CD4-positive, alpha-beta memory T cell (primary cell): ENCODE data around the gene PXYLP1. TPM values are rescaled to one million over a fixed set of nuclear protein-coding genes. Genes with fewer than 3 reads are reported as not detected.
A peak's percentile ranks its signal among the peaks of the same experiment; 100 is the strongest.
"Not testable (repeated sequence)": the region's sequence is repeated elsewhere in the genome, so short reads cannot be mapped to it uniquely, and the experiment has no call there.

Experiments
- CTCF ChIA-PET: fragments of 350-600 bp; sonication (Branson Sonifier 250); formaldehyde crosslinking; loops from one replicate; lab custom pipeline; 2021; ENCODE audit warnings: inconsistent platforms; ENCODE audit not compliant: partially characterized antibody; lab: Charles Lee
- POLR2A ChIA-PET: fragments of 350-600 bp; sonication (Branson Sonifier 250); formaldehyde crosslinking; loops from one replicate; lab custom pipeline; 2021; ENCODE audit not compliant: partially characterized antibody; lab: Charles Lee
- DNase-seq, 5 donors: peaks; one replicate each; pipeline versions ENCODE4 v3.0.0 to v3.0.0-alpha.2; 2020 to 2022; ENCODE audit warnings: mixed read lengths in 1 of 5
- H3K27ac ChIP-seq: one replicate; pipeline ENCODE4 v1.7.0; 2013; ENCODE audit warnings: low read depth, low read length
- H3K27me3 ChIP-seq: 2 replicates; pipeline ENCODE4 v1.7.0; 2013; ENCODE audit warnings: mild to moderate bottlenecking, low read length, moderate library complexity; ENCODE audit not compliant: insufficient read depth
- H3K36me3 ChIP-seq: 2 replicates; pipeline ENCODE4 v1.7.0; 2013; ENCODE audit warnings: mild to moderate bottlenecking, low read length, moderate library complexity; ENCODE audit not compliant: insufficient read depth
- H3K4me1 ChIP-seq: 2 replicates; pipeline ENCODE4 v1.7.0; 2013; ENCODE audit warnings: mild to moderate bottlenecking, low read length, moderate library complexity; ENCODE audit not compliant: insufficient read depth
- H3K4me3 ChIP-seq, 2 donors: one replicate each; pipeline ENCODE4 v1.7.0; 2013; ENCODE audit warnings: low read length in 2 of 2, mild to moderate bottlenecking in 1 of 2
- H3K9me3 ChIP-seq, 2 donors: one replicate each; pipeline ENCODE4 v1.7.0; 2013; ENCODE audit warnings: low read length in 2 of 2, control low read depth in 1 of 2; ENCODE audit not compliant: control insufficient read depth in 1 of 2
- H3K27ac Mint-ChIP-seq, 7 donors: one replicate each; pipeline ENCODE4 v1.8.0; 2020 to 2021; ENCODE audit warnings: mixed read lengths in 7 of 7, mild to moderate bottlenecking in 6 of 7, inconsistent platforms in 3 of 7, moderate library complexity in 3 of 7
- H3K27me3 Mint-ChIP-seq, 2 donors: one replicate each; pipeline ENCODE4 v1.8.0; 2020 to 2021; ENCODE audit warnings: mixed read lengths in 2 of 2
- H3K36me3 Mint-ChIP-seq, 2 donors: one replicate each; pipeline ENCODE4 v1.8.0; 2020 to 2021; ENCODE audit warnings: mixed read lengths in 2 of 2, inconsistent platforms in 1 of 2, mild to moderate bottlenecking in 1 of 2
- H3K4me1 Mint-ChIP-seq, 4 donors: one replicate each; pipeline ENCODE4 v1.8.0; 2020 to 2021; ENCODE audit warnings: mixed read lengths in 4 of 4, mild to moderate bottlenecking in 1 of 4
- H3K4me3 Mint-ChIP-seq, 8 donors: one replicate each; pipeline ENCODE4 v1.8.0; 2020 to 2021; ENCODE audit warnings: mixed read lengths in 8 of 8, mild to moderate bottlenecking in 7 of 8, moderate library complexity in 6 of 8, inconsistent platforms in 3 of 8
- H3K9me3 Mint-ChIP-seq, 8 donors: one replicate each; pipeline ENCODE4 v1.8.0; 2020 to 2021; ENCODE audit warnings: mixed read lengths in 8 of 8, mild to moderate bottlenecking in 5 of 8, inconsistent platforms in 3 of 8, moderate library complexity in 1 of 8
- intact Hi-C: fragments of 100-400 bp; cut with micrococcal nuclease; formaldehyde crosslinking; loops from one replicate; pipeline ENCODE4 v1.15.1; 2023
- polyA plus RNA-seq, 2 donors: library from polyadenylated mRNA; unstranded; fragments of 300-500 nt; fragmentation: Illumina TruSeq; gene quantifications; one replicate each; pipeline ENCODE4 v1.2.3, GENCODE V29; 2021
- total RNA-seq, 2 experiments: library from RNA; stranded (reverse); gene quantifications; one replicate each; pipeline ENCODE4 v1.2.3, GENCODE V29; 2021

The PXYLP1 gene
- total and polyA plus RNA-seq, 4 experiments from 2014 or later = 5.2 to 22.6 (median 12.0) TPM

DNA sequence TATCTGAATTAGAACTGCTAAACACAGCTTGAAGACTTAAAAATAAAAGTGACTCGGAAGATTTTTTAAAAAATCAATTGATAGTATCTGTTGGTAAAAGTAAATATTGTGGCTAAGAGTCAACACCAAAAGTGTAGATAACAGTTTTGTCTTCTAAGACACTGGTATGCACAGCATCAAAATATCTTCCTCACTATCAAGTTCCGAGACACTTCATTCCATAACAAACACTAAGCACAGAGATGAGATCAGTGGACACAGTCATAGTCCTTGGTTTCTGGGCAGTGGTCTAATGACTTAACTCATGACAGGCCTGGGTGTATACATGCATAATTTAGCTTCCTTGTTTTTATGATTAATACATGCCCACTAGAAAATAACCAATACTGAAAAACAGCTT is 63.2 kb downstream of the PXYLP1 start:
- POLR2A ChIA-PET = interaction anchor here (0.8 to 1.2 kb wide), 5 partner anchors 9 to 63 kb away, joined by 3 to 5 read pairs (median 3); partner anchors contain the start of gene PXYLP1
- Mint-ChIP-seq H3K4me1 (peaks cover 9 to 23% (median 21%) of the 10 kb centered on the region in 4 donors), H3K4me3 (peak overlapping the region; percentile 59 to 84 (median 78)), H3K36me3 (peaks cover 17 to 33% of the 10 kb centered on the region in 2 donors), H3K27ac (peak overlapping the region; percentile 58 to 95 (median 86)), H3K9me3 (peaks cover 0 to 3% (median 0%) of the 10 kb centered on the region in 8 donors), H3K27me3 (no peaks in the 10 kb centered on the region)
- H3K27me3 ChIP-seq = no peaks in the 10 kb centered on the region
- H3K4me3 ChIP-seq = peak overlapping the region; percentile 12 to 35
- H3K36me3 ChIP-seq = no peaks in the 10 kb centered on the region
- H3K27ac ChIP-seq = peak overlapping the region; percentile 38
- no peaks in the 10 kb centered on the region for H3K9me3 ChIP-seq
- CTCF ChIA-PET = interaction anchor here (0.6 to 3.2 kb wide), 3 partner anchors 11 to 609 kb away, joined by 3 to 26 read pairs (median 9); no protein-coding TSS in a partner anchor
- peaks cover 11% of the 10 kb centered on the region for H3K4me1 ChIP-seq
- intact Hi-C loops = no loop called here
- no peak for DNase-seq

GRCh38 chr3:141300426-141300825 is 68.8 kb downstream of the PXYLP1 start:
- H3K4me1 Mint-ChIP-seq = peaks cover 9 to 24% (median 20%) of the 10 kb centered on the region in 4 donors
- not testable (repeated sequence) for H3K27ac ChIP-seq, H3K36me3 ChIP-seq, H3K9me3 ChIP-seq, H3K4me3 ChIP-seq, H3K36me3 Mint-ChIP-seq, DNase-seq, H3K27me3 Mint-ChIP-seq, H3K27me3 ChIP-seq, H3K9me3 Mint-ChIP-seq
- H3K4me1 ChIP-seq = peaks cover 13% of the 10 kb centered on the region
- peak overlapping the region; percentile 30 to 94 (median 84) for H3K27ac Mint-ChIP-seq
- H3K4me3 Mint-ChIP-seq = peak overlapping the region; percentile 22 to 87 (median 72)
- ChIA-PET POLR2A (interaction anchor here (1.1 to 1.2 kb wide), 2 partner anchors 11 to 69 kb away, joined by 3 read pairs; partner anchors contain the start of gene PXYLP1), CTCF (interaction anchor here (0.9 to 19.1 kb wide), 6 partner anchors 8 to 156 kb away, joined by 3 to 428 read pairs (median 4); no protein-coding TSS in a partner anchor)
- intact Hi-C loops = loop anchor here (5.0 kb wide), 1 partner anchor 342 kb away; no protein-coding TSS in a partner anchor

GRCh38 chr3:141302364-141303141 is 70.9 kb downstream of the PXYLP1 start:
- H3K4me3 Mint-ChIP-seq = no peak overlapping the region

GRCh38 chr3:141303481-141304223 is 72.0 kb downstream of the PXYLP1 start:
- no peak overlapping the region for H3K4me3 Mint-ChIP-seq
- Histone ChIP-seq H3K9me3 (no peaks in the 10 kb centered on the region), H3K36me3 (no peaks in the 10 kb centered on the region), H3K4me1 (peaks cover 39% of the 10 kb centered on the region), H3K27me3 (no peaks in the 10 kb centered on the region), H3K27ac (no peak overlapping the region), H3K4me3 (no peak overlapping the region)
- H3K4me1 Mint-ChIP-seq = peaks cover 27 to 50% (median 45%) of the 10 kb centered on the region in 4 donors
- peak; percentile 69 to 79 (median 76) for DNase-seq
- H3K36me3 Mint-ChIP-seq = no peaks in the 10 kb centered on the region
- peak overlapping the region in 2 of 7 donors; percentile 7 to 25 for H3K27ac Mint-ChIP-seq
- intact Hi-C loops = loop anchor here (1.0 to 5.0 kb wide), 5 partner anchors 58 to 339 kb away; no protein-coding TSS in a partner anchor
- ChIA-PET CTCF (interaction anchor here (0.7 to 19.1 kb wide), 24 partner anchors 9 to 257 kb away, joined by 3 to 428 read pairs (median 8); partner anchors contain the start of genes PXYLP1 and ZBTB38), POLR2A (interaction anchor here (0.7 to 5.4 kb wide), 8 partner anchors 37 to 249 kb away, joined by 3 to 26 read pairs (median 4); partner anchors contain the start of gene PXYLP1)
- no peaks in the 10 kb centered on the region for H3K27me3 Mint-ChIP-seq
- peaks cover 0 to 2% (median 0%) of the 10 kb centered on the region in 8 donors for H3K9me3 Mint-ChIP-seq

More at GRCh38 chr3:141302364-141303141, 70.9 kb downstream of the PXYLP1 start:
- DNase-seq = no peak
- no peaks in the 10 kb centered on the region for H3K27me3 Mint-ChIP-seq
- Histone ChIP-seq H3K36me3 (no peaks in the 10 kb centered on the region), H3K4me3 (no peak overlapping the region), H3K9me3 (no peaks in the 10 kb centered on the region), H3K27ac (no peak overlapping the region), H3K4me1 (peaks cover 28% of the 10 kb centered on the region), H3K27me3 (no peaks in the 10 kb centered on the region)
- H3K36me3 Mint-ChIP-seq = no peaks in the 10 kb centered on the region
- H3K27ac Mint-ChIP-seq = no peak overlapping the region
- peaks cover 0 to 3% (median 0%) of the 10 kb centered on the region in 8 donors for H3K9me3 Mint-ChIP-seq
- ChIA-PET CTCF (interaction anchor here (0.6 to 19.1 kb wide), 18 partner anchors 10 to 258 kb away, joined by 3 to 428 read pairs (median 6); partner anchors contain the start of gene PXYLP1), POLR2A (interaction anchor here (0.9 to 1.0 kb wide), 2 partner anchors 71 to 152 kb away, joined by 3 to 4 read pairs; partner anchors contain the start of gene PXYLP1)
- intact Hi-C loops = loop anchor here (1.0 to 5.0 kb wide), 5 partner anchors 59 to 340 kb away; no protein-coding TSS in a partner anchor
- peaks cover 21 to 39% (median 35%) of the 10 kb centered on the region in 4 donors for H3K4me1 Mint-ChIP-seq

DNA sequence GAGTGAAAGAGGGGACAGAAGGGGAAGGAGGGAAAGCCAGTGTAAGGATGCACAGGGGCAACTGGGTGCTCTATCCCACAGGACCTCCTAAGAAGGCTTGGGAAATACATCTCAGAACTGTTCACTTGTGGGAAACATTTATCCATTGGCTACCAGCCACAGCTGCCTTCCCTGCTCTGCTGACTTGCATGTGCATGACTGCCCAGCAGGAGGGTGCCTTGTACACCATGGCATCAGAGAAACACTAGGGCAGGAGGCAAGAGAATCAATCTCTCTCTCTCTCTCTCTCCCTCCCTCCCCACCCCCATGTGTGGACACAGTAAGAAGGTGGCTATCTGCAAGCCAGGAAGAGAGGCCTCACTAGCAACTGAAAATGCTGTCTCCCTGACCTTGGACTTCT is 73.8 kb downstream of the PXYLP1 start:
- ChIA-PET CTCF (interaction anchor here (0.8 to 19.1 kb wide), 31 partner anchors 8 to 339 kb away, joined by 3 to 428 read pairs (median 5); partner anchors contain the start of genes PXYLP1 and ZBTB38), POLR2A (interaction anchor here (0.8 to 5.4 kb wide), 5 partner anchors 8 to 107 kb away, joined by 3 to 26 read pairs (median 3); no protein-coding TSS in a partner anchor)
- Histone ChIP-seq H3K27ac (no peak overlapping the region), H3K36me3 (no peaks in the 10 kb centered on the region), H3K27me3 (no peaks in the 10 kb centered on the region), H3K4me1 (peaks cover 45% of the 10 kb centered on the region), H3K4me3 (no peak overlapping the region), H3K9me3 (no peaks in the 10 kb centered on the region)
- H3K4me1 Mint-ChIP-seq = peaks cover 26 to 51% (median 41%) of the 10 kb centered on the region in 4 donors
- H3K36me3 Mint-ChIP-seq = no peaks in the 10 kb centered on the region
- H3K27ac Mint-ChIP-seq = peak overlapping the region in 2 of 7 donors; percentile 83 to 84
- intact Hi-C loops = no loop called here
- peak overlapping the region in 1 of 8 donors; percentile 31 for H3K4me3 Mint-ChIP-seq
- DNase-seq = no peak
- H3K9me3 Mint-ChIP-seq = no peaks in the 10 kb centered on the region
- H3K27me3 Mint-ChIP-seq = no peaks in the 10 kb centered on the region

DNA sequence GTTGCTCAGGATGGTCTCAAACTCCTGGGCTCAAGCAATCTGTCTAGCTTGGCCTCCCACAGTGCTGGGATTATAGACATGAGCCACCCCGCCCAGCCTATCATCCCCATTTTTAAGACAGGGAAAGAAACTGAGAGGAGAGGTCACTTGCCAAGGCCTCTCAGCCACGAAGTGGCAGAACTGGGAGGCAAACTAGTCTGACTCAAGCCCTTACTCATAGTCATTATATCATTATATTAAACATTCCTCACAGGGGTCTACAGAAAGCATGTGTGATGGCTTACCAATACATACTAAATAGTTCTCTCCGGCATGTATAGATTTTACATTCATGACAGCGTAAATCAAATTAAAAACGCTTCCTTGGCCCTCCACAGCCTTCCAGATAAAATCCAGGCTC is 74.7 kb downstream of the PXYLP1 start:
- no peak overlapping the region for H3K4me3 ChIP-seq
- Mint-ChIP-seq H3K4me1 (peaks cover 28 to 56% (median 42%) of the 10 kb centered on the region in 4 donors), H3K4me3 (peak overlapping the region in 2 of 8 donors; percentile 76 to 79), H3K9me3 (no peaks in the 10 kb centered on the region), H3K27ac (peak overlapping the region; percentile 85 to 94 (median 91)), H3K36me3 (no peaks in the 10 kb centered on the region), H3K27me3 (no peaks in the 10 kb centered on the region)
- H3K27ac ChIP-seq = no peak overlapping the region
- ChIA-PET CTCF (interaction anchor here (0.7 to 19.1 kb wide), 15 partner anchors 9 to 339 kb away, joined by 3 to 428 read pairs (median 9); partner anchors contain the start of genes PXYLP1 and ZBTB38), POLR2A (interaction anchor here (1.0 to 5.4 kb wide), 12 partner anchors 9 to 570 kb away, joined by 3 to 31 read pairs (median 12); partner anchors contain the start of genes ATP1B3 and PXYLP1)
- no peaks in the 10 kb centered on the region for H3K36me3 ChIP-seq
- DNase-seq = no peak
- H3K9me3 ChIP-seq = no peaks in the 10 kb centered on the region
- peaks cover 49% of the 10 kb centered on the region for H3K4me1 ChIP-seq
- no peaks in the 10 kb centered on the region for H3K27me3 ChIP-seq
- intact Hi-C loops = no loop called here
